H1 (cell line): Measurements from ENCODE around the gene TMCC1.

Experiments
- POLR2AphosphoS5 ChIP-seq: IDR thresholded peaks from 2 replicates; pipeline ENCODE4 v1.6.1; 2011; ENCODE audit warnings: low read depth, low read length
- TCF12 ChIP-seq: IDR thresholded peaks from 2 replicates; pipeline ENCODE4 v1.6.1; 2011; ENCODE audit warnings: low read depth, mild to moderate bottlenecking, low read length

DNA sequence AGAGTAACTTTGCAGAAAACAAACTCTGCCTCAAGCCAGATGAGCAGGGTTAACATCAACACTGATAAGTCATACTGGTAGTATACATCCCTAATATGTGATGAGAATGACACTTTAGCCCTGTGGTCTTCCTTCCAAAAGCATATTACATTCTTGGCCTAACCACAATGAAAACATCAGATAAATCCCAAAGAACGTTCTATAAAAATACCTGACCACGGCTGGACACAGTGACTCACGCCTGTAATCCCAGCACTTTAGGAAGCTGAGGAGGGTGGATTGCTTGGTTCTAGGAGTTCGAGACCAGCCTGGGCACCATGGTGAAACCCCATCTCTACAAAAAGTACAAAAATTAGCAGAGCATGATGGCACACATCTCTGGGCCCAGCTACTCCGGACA lies 4.7 kb downstream of the TMCC1 start:
- no peak for TF ChIP-seq POLR2AphosphoS5
- TF ChIP-seq TCF12: no peak
